HG02840 (cell line): Measurements from ENCODE around the gene KRABD2.
"Not testable (repeated sequence)": the region's sequence is repeated elsewhere in the genome, so short reads cannot be mapped to it uniquely, and the experiment has no call there.

Source experiments
- ATAC-seq: cut with Tn5 transposase; IDR thresholded peaks from one replicate; pipeline ENCODE4 v1.9.1; 2021; ENCODE audit warnings: mild to moderate bottlenecking, moderate library complexity, moderate number of reproducible peaks; ENCODE audit not compliant: unreplicated experiment, low FRiP score

Gene KRABD2

GRCh38 chr17:8376271-8377067 is at the start of gene KRABD2:
KRABD2 (minus strand) TSS chr17:8376704.
- peak; percentile 75 for ATAC-seq

DNA sequence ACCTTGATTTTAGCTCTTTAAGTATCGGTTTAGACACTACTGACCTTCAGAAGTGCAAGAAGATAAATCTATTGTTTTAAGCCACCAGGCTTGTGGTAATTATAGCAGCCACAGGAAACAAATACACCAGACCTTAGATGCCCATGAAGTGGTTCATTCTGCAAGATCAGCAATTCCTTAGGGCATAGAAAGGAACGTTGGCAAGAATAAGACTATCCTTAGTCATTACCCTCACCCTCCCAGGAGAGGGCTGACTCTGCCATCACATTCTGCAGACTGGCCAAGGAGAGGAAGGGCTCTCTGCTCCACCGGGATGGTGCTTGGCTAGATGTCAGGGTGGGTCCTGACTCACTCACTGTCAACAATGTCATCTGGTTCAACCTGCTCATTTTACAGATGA is 45.1 kb upstream of the KRABD2 start:
- no peak for ATAC-seq

GRCh38 chr17:8420041-8420934 is 43.8 kb upstream of the KRABD2 start:
- no peak for ATAC-seq

- ATAC-seq, result no peak
Observed at GRCh38 chr17:8419305-8419704, 42.8 kb upstream of the KRABD2 start.

- no peak for ATAC-seq
Observed at GRCh38 chr17:8418471-8418870, 42.0 kb upstream of the KRABD2 start.

DNA sequence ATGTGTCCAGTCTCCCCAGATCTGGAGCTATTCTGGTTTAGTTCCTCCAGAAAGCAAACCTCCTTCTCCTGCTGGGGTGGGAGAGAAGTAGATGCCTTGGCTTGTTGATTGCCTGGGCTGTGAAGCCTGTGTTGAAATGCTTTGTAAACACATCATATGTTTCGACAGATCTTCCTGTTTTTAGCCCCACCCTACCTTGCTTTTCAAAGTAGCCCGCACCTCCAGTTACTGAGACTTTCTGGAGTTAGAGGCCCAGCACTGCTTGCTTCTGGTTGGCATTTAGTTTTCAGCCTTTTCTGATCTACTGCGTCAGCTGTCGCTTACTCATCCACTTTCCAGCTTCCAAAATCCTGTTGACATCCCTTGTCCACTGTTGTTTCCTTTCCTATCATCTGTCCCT is 41.3 kb upstream of the KRABD2 start:
- ATAC-seq, result no peak

GRCh38 chr17:8413938-8414337 is 37.4 kb upstream of the KRABD2 start:
- ATAC-seq, result no peak

DNA sequence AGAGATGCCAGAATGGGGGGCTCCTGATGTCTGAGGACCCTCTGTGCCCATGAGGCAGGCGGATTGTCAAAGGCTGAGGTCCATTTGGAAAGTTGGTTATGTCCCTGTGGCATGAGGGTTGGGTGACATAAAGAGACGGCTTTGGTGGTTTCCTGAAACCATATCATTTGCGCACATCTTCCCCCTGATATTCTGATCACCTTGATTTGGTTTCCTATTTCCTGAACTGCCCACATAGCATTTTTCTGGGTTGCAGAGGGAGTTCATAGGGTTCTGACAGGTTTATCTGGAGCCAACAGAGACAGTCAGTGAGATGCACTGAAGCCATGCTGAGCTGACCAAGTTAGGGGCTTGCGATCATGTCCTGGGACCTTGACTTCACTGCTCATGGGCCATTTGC is 36.8 kb upstream of the KRABD2 start:
- no peak for ATAC-seq

- no peak for ATAC-seq
Observed at GRCh38 chr17:8412089-8412488, 35.6 kb upstream of the KRABD2 start.

- no peak for ATAC-seq
Observed at GRCh38 chr17:8410883-8411238, 34.4 kb upstream of the KRABD2 start.

DNA sequence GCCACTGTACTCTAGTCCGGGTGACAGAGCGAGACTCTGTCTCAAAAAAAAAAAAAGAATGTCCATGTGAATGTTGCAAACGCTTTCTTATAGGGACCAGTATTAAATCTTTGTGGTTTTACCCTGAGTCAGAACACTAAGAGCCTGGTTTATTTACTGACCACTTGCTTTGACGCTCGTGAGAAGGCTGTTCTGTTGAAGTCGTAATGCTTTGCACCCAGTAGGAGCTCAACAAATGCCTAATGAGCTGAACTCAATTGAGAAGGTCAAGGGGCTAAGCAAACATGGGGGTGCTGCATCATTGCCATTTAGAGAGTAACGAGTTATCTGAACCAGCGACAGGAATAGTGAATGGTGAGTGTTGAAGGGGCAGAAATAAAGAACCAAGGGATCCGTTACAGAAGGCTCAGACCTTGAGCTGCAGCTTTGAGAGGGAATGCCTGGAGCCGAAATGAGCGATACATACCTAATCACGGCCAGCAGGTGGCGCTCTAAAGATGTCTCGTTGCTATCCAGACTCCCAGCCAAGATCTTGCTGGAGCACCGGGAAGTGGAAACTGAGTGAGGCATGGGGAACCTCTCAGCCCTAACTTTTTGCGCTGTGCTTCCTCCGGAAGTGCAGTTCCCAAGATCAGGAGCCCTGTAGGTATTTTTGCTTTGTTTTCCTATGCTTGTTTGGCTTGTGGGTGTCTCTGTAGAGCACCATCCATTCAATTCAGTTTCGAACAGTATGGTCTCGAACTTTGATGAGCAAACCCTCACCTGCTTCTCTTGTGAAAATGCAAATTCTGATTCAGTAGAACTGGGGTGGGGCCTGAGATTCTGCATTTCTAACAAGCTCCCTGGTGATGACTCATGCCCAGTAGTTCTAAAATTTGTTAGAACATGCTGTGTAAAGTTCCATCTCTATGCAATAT is 33.7 kb upstream of the KRABD2 start:
- no peak for ATAC-seq

DNA sequence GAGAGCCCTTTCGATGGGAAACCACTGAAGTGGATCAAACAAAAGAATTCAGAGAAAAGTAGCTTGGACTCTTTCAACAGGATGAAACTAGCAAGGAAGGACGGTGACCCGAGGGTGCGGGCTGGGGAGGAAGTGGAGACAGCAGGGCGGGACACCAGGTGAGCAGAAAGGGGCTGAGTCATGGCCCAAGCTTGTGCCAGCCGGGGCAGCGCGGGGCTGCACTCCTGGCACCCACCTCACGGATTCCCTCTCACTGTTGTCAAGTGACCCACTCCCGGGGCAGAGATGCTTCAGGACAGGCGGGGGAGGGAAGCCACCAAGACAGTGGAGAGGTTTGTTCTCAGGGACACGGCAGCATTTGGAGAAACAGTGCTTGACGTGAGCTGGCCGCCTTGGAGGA is 31.9 kb upstream of the KRABD2 start:
- no peak for ATAC-seq

GRCh38 chr17:8406174-8406573 is 29.7 kb upstream of the KRABD2 start:
- ATAC-seq, result no peak

GRCh38 chr17:8405499-8406016 is 29.1 kb upstream of the KRABD2 start:
- ATAC-seq, result no peak

GRCh38 chr17:8402921-8403536 is 26.5 kb upstream of the KRABD2 start:
- no peak for ATAC-seq

DNA sequence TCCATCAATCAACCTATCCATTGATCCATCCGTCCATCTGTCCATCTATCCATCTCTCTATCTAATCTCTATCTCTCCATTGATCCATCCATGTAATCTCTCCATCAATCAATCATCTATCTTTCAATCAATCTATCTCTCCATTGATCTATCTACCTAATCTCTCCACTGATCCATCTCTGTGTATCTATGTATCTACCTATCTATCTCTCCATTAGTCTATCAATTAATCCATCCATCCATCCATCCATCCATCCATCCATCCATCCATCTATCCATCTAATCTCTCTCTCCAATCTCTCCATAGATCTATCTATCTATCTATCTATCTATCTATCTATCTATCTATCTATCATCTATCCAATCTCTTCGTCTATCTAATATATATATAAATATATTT is 24.6 kb upstream of the KRABD2 start:
- ATAC-seq, result no peak

DNA sequence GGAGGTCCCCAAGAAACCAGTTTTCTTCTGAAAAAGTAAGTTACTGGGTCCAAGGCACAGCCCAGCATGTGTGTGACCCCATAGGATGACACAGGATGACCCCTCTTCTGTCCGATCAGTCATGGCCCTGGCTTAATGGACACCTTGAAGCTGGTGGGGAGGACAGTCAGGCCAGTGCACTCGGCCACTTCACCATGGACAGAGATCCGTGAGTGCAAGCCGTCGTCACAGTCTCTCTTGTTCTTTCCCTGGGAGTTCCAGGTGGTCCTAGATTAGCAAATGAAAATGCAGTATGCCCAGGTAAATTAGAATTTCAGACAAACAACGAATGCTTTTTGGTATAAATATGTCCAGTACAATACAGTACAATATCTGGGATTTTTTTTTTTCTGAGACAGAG is 22.5 kb upstream of the KRABD2 start:
- no peak for ATAC-seq

DNA sequence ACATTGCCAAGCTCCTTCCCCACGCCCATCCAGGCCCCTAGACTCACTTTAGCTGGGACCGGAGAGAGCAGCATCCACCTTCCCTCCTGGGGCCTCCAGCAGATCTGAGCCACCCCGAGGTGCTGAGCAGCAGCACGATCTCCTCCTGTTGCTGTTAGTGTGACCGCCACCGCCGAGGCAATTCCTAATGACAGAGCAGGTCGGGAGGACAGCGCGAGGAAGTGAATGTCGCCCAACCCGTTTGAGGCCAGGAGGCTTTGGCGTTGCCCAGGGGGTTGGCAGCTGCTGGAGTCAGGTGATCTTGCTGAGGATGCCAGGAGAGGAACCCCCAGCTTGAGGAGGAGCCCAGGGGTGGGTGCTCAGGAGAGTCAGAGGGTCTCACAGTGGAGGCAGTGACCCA is 21.1 kb upstream of the KRABD2 start, which contains the start of gene RNF222:
RNF222 (minus strand) TSS at position 192 of the 400 bp plus-strand sequence. CDS start 4,366 bp downstream, outside the sequence.
- ATAC-seq, result no peak

- ATAC-seq, result not testable (repeated sequence)
Observed at GRCh38 chr17:8394497-8394896, 18.0 kb upstream of the KRABD2 start.
